HEK293T (cell line): Measurements from ENCODE around the gene CPO.

Experiments
- CTCF ChIA-PET: fragments of 350-600 bp; formaldehyde crosslinking; extraction: SDS; loops from one replicate; lab custom pipeline; 2021; ENCODE audit warnings: antibody characterized with exemption, inconsistent platforms; lab: Yijun Ruan, JAX
- POLR2A ChIA-PET: fragments of 350-600 bp; formaldehyde crosslinking; extraction: SDS; loops from one replicate; lab custom pipeline; 2020; ENCODE audit warnings: antibody characterized with exemption, inconsistent platforms; lab: Yijun Ruan, JAX
- DNase-seq: peaks from one replicate; pipeline ENCODE4 v3.0.0; 2012; ENCODE audit warnings: mixed read lengths; ENCODE audit errors: extremely low spot score
- ARNT ChIP-seq: fragments of 450-650 bp; IDR thresholded peaks from 2 replicates; pipeline ENCODE4 v1.6.1; 2017; ENCODE audit warnings: mild to moderate bottlenecking
- BHLHE40 ChIP-seq: fragments of 450-650 bp; IDR thresholded peaks from 2 replicates; pipeline ENCODE4 v1.6.1; 2016; ENCODE audit warnings: mild to moderate bottlenecking, moderate library complexity, borderline replicate concordance
- CTBP1 ChIP-seq: fragments of 450-650 bp; IDR thresholded peaks from 2 replicates; pipeline ENCODE4 v1.6.1; 2016; ENCODE audit warnings: borderline replicate concordance
- ELF4 ChIP-seq: fragments of 450-650 bp; IDR thresholded peaks from 2 replicates; pipeline ENCODE4 v1.6.1; 2017; ENCODE audit warnings: antibody characterized with exemption
- FOXA1 ChIP-seq: fragments of 450-650 bp; IDR thresholded peaks from 2 replicates; pipeline ENCODE4 v1.6.1; 2016; ENCODE audit warnings: mild to moderate bottlenecking
- FOXK2 ChIP-seq: fragments of 450-650 bp; IDR thresholded peaks from 2 replicates; pipeline ENCODE4 v1.6.1; 2016; ENCODE audit warnings: mild to moderate bottlenecking
- FOXM1 ChIP-seq: fragments of 450-650 bp; IDR thresholded peaks from 2 replicates; pipeline ENCODE4 v1.6.1; 2017; ENCODE audit warnings: mild to moderate bottlenecking, borderline replicate concordance
- HDGF ChIP-seq: fragments of 450-650 bp; IDR thresholded peaks from 2 replicates; pipeline ENCODE4 v1.6.1; 2017; ENCODE audit warnings: antibody characterized with exemption, borderline replicate concordance
- L3MBTL2 ChIP-seq: fragments of 450-650 bp; conservative IDR thresholded peaks from 2 replicates; pipeline ENCODE4 v1.6.1; 2016; ENCODE audit warnings: mild to moderate bottlenecking
- LEF1 ChIP-seq: fragments of 450-650 bp; IDR thresholded peaks from 2 replicates; pipeline ENCODE4 v1.6.1; 2017; ENCODE audit warnings: mild to moderate bottlenecking, borderline replicate concordance
- NFRKB ChIP-seq: fragments of 450-650 bp; IDR thresholded peaks from 2 replicates; pipeline ENCODE4 v1.6.1; 2016; ENCODE audit warnings: mild to moderate bottlenecking, moderate library complexity
- SP1 ChIP-seq: fragments of 450-650 bp; IDR thresholded peaks from 2 replicates; pipeline ENCODE4 v1.6.1; 2017
- SUZ12 ChIP-seq: fragments of 450-650 bp; IDR thresholded peaks from 2 replicates; pipeline ENCODE4 v1.6.1; 2016; ENCODE audit warnings: mild to moderate bottlenecking
- TARDBP ChIP-seq: fragments of 450-650 bp; IDR thresholded peaks from 2 replicates; pipeline ENCODE4 v1.6.1; 2016
- ZNF384 ChIP-seq: fragments of 450-650 bp; IDR thresholded peaks from 2 replicates; pipeline ENCODE4 v1.6.1; 2016
- TF ChIP-seq, protein P1 (sequence below): fragments of 450-650 bp; IDR thresholded peaks from 2 replicates; pipeline ENCODE4 v1.6.1; 2016

Gene CPO, protein sequence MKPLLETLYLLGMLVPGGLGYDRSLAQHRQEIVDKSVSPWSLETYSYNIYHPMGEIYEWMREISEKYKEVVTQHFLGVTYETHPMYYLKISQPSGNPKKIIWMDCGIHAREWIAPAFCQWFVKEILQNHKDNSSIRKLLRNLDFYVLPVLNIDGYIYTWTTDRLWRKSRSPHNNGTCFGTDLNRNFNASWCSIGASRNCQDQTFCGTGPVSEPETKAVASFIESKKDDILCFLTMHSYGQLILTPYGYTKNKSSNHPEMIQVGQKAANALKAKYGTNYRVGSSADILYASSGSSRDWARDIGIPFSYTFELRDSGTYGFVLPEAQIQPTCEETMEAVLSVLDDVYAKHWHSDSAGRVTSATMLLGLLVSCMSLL

DNA sequence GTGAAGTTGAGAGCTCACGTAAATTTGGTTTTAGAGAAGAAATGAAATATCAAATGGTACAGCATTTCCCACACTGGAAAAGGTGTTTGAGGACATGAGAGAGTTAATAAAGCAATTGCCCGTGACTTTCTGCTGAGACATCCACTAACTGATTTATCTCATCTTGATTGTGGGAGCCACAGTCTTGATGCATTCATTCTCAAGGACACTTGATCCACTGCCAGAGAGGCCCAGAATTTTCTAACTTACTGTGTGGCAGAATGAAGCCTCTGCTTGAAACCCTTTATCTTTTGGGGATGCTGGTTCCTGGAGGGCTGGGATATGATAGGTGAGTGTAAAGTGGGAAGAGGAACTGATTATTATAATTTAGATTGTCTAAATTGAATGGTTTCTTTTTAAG lies at the start of gene CPO:
TSS of gene CPO (plus strand) at position 179 of the 400 bp plus-strand sequence. CDS start at position 261, 82 bp downstream.
- TF ChIP-seq ZNF384 (no peak), FOXM1 (no peak), NFRKB (no peak), LEF1 (no peak), SP1 (no peak), FOXA1 (no peak), HDGF (no peak), ELF4 (no peak), L3MBTL2 (no peak), FOXK2 (no peak), SUZ12 (no peak), TARDBP (no peak), ARNT (no peak), BHLHE40 (no peak), CTBP1 (no peak)
- TF ChIP-seq, protein P1, sequence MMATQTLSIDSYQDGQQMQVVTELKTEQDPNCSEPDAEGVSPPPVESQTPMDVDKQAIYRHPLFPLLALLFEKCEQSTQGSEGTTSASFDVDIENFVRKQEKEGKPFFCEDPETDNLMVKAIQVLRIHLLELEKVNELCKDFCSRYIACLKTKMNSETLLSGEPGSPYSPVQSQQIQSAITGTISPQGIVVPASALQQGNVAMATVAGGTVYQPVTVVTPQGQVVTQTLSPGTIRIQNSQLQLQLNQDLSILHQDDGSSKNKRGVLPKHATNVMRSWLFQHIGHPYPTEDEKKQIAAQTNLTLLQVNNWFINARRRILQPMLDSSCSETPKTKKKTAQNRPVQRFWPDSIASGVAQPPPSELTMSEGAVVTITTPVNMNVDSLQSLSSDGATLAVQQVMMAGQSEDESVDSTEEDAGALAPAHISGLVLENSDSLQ, result no peak
- CTCF ChIA-PET, result no interaction called here
- no peak for DNase-seq
- POLR2A ChIA-PET, result no interaction called here

DNA sequence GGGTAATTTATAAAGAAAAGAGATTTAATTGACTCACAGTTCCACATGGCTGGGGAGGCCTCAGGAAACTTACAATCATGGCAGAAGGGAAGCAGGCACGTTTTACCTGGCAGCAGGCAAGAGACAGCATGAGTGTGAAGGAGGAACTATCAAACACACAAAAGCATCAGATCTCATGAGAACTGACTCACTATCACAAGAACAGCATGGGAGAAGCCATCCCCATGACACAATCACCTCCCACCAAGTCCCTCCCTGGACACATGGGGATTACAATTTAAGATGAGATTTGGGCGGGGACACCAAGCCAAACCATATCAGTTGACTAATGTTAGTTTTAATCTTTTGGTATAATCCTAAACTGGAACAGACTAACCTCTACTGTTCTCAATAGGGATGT lies 49.1 kb upstream of the CPO start:
- DNase-seq, result no peak
- POLR2A ChIA-PET, result no interaction called here
- CTCF ChIA-PET, result no interaction called here

DNA sequence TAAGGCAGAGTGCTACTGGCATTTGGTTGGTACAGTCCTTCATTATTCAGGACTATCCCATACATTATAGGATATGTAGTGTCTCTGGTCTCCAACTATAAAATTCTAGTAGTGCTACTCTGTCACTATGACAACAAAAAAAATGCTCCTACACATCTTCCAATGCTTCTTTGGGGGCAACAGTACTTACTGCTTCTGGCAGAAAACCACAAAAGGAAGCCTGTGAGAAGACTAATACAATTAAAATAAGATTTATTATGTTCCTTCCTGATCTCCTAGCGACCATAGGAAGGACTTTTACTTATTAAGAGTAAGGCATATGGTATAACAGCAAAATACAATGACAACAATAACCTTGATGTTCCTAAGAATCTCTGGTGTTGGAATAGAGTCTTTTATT lies 48.4 kb upstream of the CPO start:
- DNase-seq, result no peak
- TF ChIP-seq ELF4 (no peak), FOXA1 (no peak), ARNT (no peak), ZNF384 (no peak), LEF1 (no peak), FOXM1 (no peak), HDGF (no peak), CTBP1 (no peak), FOXK2 (no peak)
- ChIA-PET POLR2A (no interaction called here), CTCF (no interaction called here)

More for the DNA sequence above, 49.1 kb upstream of the CPO start:
- TF ChIP-seq CTBP1 (no peak), HDGF (no peak), TARDBP (no peak), FOXK2 (no peak), LEF1 (no peak), BHLHE40 (no peak), FOXM1 (no peak), SP1 (no peak), ZNF384 (no peak), ELF4 (no peak), L3MBTL2 (no peak), SUZ12 (no peak), FOXA1 (no peak), NFRKB (no peak), ARNT (no peak)
- TF ChIP-seq, protein P1, result no peak

DNA sequence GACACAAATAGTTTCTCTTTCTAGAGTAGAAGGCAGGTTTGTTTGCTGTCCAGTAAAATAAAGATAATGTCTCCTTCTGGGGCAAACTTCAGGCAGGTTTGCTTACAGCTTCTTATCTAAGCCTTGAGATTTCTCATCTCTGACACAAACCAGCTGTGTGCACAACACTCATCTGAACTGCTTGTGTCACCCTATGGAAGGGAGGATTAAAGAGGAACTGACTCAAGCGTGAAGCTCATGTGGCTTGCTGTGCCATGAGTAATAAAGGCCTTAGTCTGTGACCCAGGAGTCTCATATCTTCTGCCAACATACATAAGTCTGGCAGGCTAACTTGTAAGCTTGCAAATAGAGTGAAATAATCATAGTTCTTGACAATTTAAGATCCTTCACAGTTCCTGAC lies 24.2 kb upstream of the CPO start:
- POLR2A ChIA-PET, result no interaction called here

DNA sequence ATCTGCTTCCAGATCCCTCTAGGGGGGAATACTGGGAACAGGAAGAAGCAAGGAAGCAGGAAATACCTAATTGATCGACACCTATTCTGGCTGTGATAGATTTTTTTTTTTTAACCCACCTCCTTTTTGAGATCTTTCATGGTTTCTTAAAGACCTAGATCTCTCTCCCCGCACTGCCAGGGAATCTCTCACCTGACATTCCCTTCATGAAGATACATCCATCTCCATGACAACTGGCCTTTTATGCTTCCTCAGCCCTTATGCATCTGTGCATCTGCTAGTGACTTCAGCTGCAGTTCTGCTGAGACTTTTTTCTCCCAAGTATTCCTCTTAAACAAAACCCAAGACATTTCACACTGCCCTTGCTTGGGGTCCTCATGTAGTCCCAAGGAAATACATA lies 21.1 kb upstream of the CPO start:
- ChIA-PET POLR2A (no interaction called here), CTCF (interaction anchor here (0.7 kb wide), 1 partner anchor 14 kb away, joined by 4 read pairs; no protein-coding TSS in a partner anchor)
- DNase-seq, result no peak
- TF ChIP-seq L3MBTL2 (no peak), FOXA1 (no peak), BHLHE40 (no peak), TARDBP (no peak), FOXK2 (no peak), ELF4 (no peak), SUZ12 (no peak), LEF1 (no peak), CTBP1 (no peak), HDGF (no peak), NFRKB (no peak), FOXM1 (no peak), SP1 (no peak), ZNF384 (no peak), ARNT (no peak)
- TF ChIP-seq, protein P1, result no peak

More for the DNA sequence above, 24.2 kb upstream of the CPO start:
- no peak for DNase-seq
- CTCF ChIA-PET, result no interaction called here
- TF ChIP-seq, protein P1, result no peak
- TF ChIP-seq TARDBP, result no peak
- no peak for TF ChIP-seq FOXM1
- no peak for TF ChIP-seq NFRKB
- no peak for TF ChIP-seq ARNT
- no peak for TF ChIP-seq L3MBTL2
- TF ChIP-seq HDGF, result no peak
- TF ChIP-seq LEF1, result no peak
- TF ChIP-seq ELF4, result no peak
- no peak for TF ChIP-seq ZNF384
- TF ChIP-seq SUZ12, result no peak
- TF ChIP-seq SP1, result no peak
- TF ChIP-seq CTBP1, result no peak
- no peak for TF ChIP-seq BHLHE40
- TF ChIP-seq FOXA1, result no peak
- TF ChIP-seq FOXK2, result no peak
